Peyer's patch (tissue), 4 donors: Measurements from ENCODE around the gene FIZ1. TPM values are rescaled to one million over a fixed set of nuclear protein-coding genes. Genes with fewer than 3 reads are reported as not detected.

Experiments
- DNase-seq, 3 donors: peaks; one replicate each; pipeline ENCODE4 v3.0.0-alpha.2; 2017 to 2019
- H3K27ac ChIP-seq, 4 donors: fragments of 200-600 bp; sonication (generic); one replicate each; pipeline ENCODE4 v1.5.1; 2016 to 2019
- H3K27me3 ChIP-seq, 2 donors: fragments of 200-600 bp; sonication (generic); one replicate each; pipeline ENCODE4 v1.5.1; 2019
- H3K36me3 ChIP-seq, 3 donors: fragments of 200-600 bp; sonication (generic); one replicate each; pipeline ENCODE4 v1.5.1; 2016 to 2019
- H3K4me1 ChIP-seq, 4 donors: fragments of 200-600 bp; sonication (generic); one replicate each; pipeline ENCODE4 v1.5.1; 2016 to 2019
- H3K4me3 ChIP-seq, 4 donors: fragments of 200-600 bp; sonication (generic); 1 replicate in 3 of 4; 2 replicates in 1 of 4; pipeline ENCODE4 v1.5.1; 2016 to 2019; ENCODE audit warnings: mild to moderate bottlenecking in 1 of 4
- H3K9me3 ChIP-seq, 4 donors: fragments of 200-600 bp; sonication (generic); one replicate each; pipeline ENCODE4 v1.5.1; 2016 to 2019; ENCODE audit warnings: mild to moderate bottlenecking in 1 of 4
- POLR2A ChIP-seq, 2 donors: fragments of 450-650 bp; IDR thresholded peaks; one replicate each; pipeline ENCODE4 v1.5.1; 2017; ENCODE audit warnings: antibody characterized with exemption in 2 of 2, mild to moderate bottlenecking in 2 of 2, moderate library complexity in 2 of 2
- total RNA-seq, 4 donors: library from RNA; depleted of rRNA; stranded (reverse); fragments of >200 nt; gene quantifications; one replicate each; pipeline ENCODE4 v1.1.0, GENCODE V29; 2016
- TF ChIP-seq, protein P1 (sequence below), 6 experiments: fragments of 450-650 bp in 4 of 6; fragments of 200-600 bp in 2 of 6; sonication (generic) in 1 of 6; IDR thresholded peaks; one replicate each; pipeline ENCODE4 v1.5.1; 2017 to 2019; ENCODE audit warnings: antibody characterized with exemption in 6 of 6, mild to moderate bottlenecking in 3 of 6, moderate library complexity in 1 of 6

The FIZ1 gene, protein sequence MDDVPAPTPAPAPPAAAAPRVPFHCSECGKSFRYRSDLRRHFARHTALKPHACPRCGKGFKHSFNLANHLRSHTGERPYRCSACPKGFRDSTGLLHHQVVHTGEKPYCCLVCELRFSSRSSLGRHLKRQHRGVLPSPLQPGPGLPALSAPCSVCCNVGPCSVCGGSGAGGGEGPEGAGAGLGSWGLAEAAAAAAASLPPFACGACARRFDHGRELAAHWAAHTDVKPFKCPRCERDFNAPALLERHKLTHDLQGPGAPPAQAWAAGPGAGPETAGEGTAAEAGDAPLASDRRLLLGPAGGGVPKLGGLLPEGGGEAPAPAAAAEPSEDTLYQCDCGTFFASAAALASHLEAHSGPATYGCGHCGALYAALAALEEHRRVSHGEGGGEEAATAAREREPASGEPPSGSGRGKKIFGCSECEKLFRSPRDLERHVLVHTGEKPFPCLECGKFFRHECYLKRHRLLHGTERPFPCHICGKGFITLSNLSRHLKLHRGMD
- total RNA-seq, result 10 to 100 TPM in 3 of 4 donors, 1 to 10 TPM in 1; 6.0 to 14.9 (median 12.0) TPM

DNA sequence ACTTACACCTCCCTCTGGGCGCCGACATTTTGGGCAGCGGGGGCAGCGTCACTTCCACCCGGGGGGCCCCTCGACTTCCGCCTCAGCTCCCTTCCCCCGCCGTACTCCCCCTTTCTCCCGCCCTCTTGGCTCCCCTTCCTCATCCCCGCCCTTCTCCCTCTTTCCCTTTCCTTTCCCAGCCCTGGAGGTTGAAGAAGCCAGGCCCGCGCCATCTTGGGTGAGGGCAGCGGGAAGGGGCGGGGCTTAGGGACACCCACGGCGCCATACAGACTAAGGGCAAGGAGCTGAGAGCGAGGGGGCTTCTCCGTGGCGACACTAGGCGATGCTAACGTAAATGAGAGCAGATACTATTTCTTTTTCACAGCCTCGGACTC, at the start of gene FIZ1:
Gene FIZ1, minus strand, starts transcription at position 50 of the 374 bp plus-strand sequence. CDS start 1,652 bp downstream, outside the sequence.
- no peaks in the 10 kb centered on the region for H3K9me3 ChIP-seq

DNA sequence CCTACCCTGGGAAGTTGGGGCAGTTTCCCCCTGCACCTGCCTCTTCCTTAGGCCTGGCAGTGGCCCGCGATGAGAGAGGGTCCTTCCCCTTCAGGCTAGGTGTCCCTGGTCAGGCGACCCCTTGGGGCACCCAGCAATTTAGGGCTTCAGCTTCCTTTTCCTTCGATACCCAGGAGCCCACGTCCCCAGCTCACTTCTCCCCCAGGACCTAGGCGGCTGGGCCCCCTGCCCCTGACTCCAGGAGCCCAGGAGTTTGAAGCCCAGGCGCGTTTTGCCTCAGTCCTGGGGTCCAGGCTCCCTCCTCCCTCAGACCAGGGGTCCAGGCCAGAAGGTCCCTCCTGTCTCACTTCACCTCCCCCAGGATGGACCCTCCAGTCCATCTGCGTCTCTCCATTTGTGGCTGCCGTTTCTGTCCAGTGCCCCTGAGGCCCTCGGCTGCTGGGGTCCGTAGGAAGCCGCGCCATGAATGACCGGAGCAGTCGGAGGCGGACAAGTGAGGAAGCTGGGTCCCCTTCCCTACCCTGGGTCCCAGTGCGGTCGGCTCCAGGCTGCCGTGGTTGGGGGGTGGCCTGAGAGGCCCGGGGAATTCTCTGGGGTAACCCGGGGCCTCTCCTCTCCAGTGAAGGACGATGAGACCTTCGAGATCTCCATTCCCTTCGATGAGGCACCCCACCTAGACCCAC, 49.4 kb upstream of the FIZ1 start:
- Histone ChIP-seq H3K27me3 (no peaks in the 10 kb centered on the region), H3K9me3 (no peaks in the 10 kb centered on the region), H3K27ac (peak overlapping the region; percentile 77 to 96 (median 80)), H3K36me3 (peaks cover 0 to 10% (median 0%) of the 10 kb centered on the region in 3 donors), H3K4me3 (peak overlapping the region; percentile 78 to 93 (median 86)), H3K4me1 (peaks cover 3 to 37% (median 27%) of the 10 kb centered on the region in 4 donors)
- no peak for TF ChIP-seq POLR2A (IDR thresholded peaks at IDR 0.05)
- TF ChIP-seq, protein P1, sequence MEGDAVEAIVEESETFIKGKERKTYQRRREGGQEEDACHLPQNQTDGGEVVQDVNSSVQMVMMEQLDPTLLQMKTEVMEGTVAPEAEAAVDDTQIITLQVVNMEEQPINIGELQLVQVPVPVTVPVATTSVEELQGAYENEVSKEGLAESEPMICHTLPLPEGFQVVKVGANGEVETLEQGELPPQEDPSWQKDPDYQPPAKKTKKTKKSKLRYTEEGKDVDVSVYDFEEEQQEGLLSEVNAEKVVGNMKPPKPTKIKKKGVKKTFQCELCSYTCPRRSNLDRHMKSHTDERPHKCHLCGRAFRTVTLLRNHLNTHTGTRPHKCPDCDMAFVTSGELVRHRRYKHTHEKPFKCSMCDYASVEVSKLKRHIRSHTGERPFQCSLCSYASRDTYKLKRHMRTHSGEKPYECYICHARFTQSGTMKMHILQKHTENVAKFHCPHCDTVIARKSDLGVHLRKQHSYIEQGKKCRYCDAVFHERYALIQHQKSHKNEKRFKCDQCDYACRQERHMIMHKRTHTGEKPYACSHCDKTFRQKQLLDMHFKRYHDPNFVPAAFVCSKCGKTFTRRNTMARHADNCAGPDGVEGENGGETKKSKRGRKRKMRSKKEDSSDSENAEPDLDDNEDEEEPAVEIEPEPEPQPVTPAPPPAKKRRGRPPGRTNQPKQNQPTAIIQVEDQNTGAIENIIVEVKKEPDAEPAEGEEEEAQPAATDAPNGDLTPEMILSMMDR (IDR thresholded peaks at IDR 0.05), result no peak
- no peak for DNase-seq

More for the DNA sequence above, at the start of gene FIZ1:
- Histone ChIP-seq H3K27me3 (no peaks in the 10 kb centered on the region), H3K4me1 (peaks cover 0 to 25% (median 8%) of the 10 kb centered on the region in 4 donors), H3K27ac (peak within 1 kb of the TSS; percentile 96 to 98 (median 96)), H3K36me3 (peaks cover 0 to 29% (median 0%) of the 10 kb centered on the region in 3 donors), H3K4me3 (peak within 1 kb of the TSS; percentile 61 to 99 (median 72))
- peak; percentile 98 to 99 (median 98) for DNase-seq
- TF ChIP-seq, protein P1 (IDR thresholded peaks at IDR 0.05), result no peak
- TF ChIP-seq POLR2A (IDR thresholded peaks at IDR 0.05), result no peak

DNA sequence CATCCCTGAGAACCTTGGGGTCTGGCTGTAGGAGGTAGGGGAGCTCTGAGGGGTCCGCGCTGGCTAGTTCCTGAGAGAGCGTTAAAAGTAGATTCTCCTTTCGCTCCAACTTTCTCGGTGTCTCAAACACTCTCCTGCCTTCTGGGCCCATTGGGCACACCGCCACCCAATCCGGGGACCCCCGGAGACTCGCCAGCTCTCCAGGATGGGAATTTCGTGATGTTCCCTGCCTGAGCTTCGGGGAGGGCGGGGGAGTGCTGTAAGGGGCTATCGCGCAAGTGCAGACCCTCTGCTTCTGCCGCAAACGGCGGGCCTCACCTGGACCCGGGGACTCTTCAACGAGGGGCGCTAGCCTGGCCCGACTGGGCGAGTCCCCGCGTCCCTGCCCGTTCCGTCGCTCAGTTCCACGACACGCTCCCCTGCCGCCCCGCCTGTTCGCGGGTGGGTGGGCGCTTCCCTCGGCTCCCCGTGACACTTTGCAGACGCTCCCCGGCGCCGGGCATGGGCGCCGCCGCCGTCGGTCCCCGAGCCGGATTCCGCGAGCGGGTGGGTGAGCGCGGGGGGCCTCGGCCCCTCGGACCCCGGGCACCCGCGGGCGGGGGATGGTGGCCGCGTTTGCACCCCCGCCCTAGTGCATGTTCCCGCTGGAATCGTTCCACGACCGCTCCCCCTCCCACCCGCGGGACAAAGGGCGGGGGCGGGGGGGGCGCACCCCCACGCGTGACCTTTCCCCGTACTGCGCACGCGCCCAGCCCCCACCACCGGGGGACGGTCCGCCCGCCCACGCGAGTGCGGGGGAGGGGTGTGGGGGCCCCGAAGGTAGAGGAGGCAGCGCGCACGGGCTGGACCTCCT, 48.6 kb upstream of the FIZ1 start, which contains the start of gene CCDC106:
Gene CCDC106, plus strand, starts transcription at position 481 of the 853 bp plus-strand sequence. CDS start 835 bp downstream, outside the sequence.
- Histone ChIP-seq H3K27me3 (no peaks in the 10 kb centered on the region), H3K4me1 (peaks cover 3 to 36% (median 26%) of the 10 kb centered on the region in 4 donors), H3K27ac (peak within 1 kb of the TSS; percentile 77 to 96 (median 80)), H3K4me3 (peak within 1 kb of the TSS; percentile 78 to 93 (median 86)), H3K36me3 (peaks cover 0 to 10% (median 0%) of the 10 kb centered on the region in 3 donors), H3K9me3 (no peaks in the 10 kb centered on the region)
- peak; percentile 72 to 81 (median 74) for DNase-seq
- TF ChIP-seq, protein P1 (IDR thresholded peaks at IDR 0.05), result no peak
- no peak for TF ChIP-seq POLR2A (IDR thresholded peaks at IDR 0.05)

DNA sequence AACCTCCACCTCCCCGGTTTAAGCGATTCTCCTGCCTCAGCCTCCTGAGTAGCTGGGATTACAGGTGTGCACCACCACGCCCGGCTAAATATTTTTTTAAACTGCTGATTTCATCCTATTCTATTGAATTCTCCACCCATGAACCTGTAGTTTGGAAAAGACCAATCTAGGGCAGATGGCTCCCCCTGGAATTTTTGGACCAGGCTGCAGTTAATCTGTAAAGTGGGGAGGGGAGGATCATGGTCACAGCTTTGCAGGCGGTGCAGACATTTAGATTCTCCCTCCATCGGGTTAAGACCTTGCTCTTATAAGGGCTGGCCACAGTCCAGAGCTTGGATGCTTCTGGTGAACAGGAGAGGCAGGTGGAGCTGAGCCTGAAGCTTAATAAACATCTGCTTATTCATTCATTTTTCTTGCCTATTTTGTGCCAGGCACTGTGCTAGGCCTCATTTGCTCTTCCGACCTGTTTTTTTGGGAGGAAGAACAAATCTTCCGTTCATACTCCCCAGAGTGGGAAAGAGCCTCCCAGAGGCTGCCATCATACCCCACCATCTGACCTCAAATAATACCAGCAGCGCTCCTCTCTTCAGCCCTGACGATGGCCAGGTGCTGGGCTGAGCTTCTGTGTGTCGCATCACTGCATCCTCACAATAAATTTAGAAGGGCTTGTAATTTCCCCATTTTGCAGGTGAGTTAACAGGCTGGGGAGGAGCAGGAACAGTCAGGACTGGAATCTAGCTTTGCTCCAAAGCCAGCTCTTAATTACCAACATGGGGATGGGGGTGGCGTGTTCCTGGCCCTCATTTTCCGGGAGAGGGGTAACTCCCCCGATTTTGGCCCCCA, 47.8 kb upstream of the FIZ1 start:
- H3K4me1 ChIP-seq, result peaks cover 3 to 44% (median 28%) of the 10 kb centered on the region in 4 donors
- H3K9me3 ChIP-seq, result no peaks in the 10 kb centered on the region
- peaks cover 0 to 10% (median 0%) of the 10 kb centered on the region in 3 donors for H3K36me3 ChIP-seq
- peak in 2 of 3 donors; percentile 70 to 74 for DNase-seq
- no peak for TF ChIP-seq POLR2A (IDR thresholded peaks at IDR 0.05)
- TF ChIP-seq, protein P1 (IDR thresholded peaks at IDR 0.05), result no peak
- peak overlapping the region; percentile 77 to 96 (median 80) for H3K27ac ChIP-seq
- peak overlapping the region; percentile 78 to 93 (median 86) for H3K4me3 ChIP-seq
- no peaks in the 10 kb centered on the region for H3K27me3 ChIP-seq
